ENCODE measurements around the gene EHMT1. TPM values are rescaled to one million over a fixed set of nuclear protein-coding genes. Genes with fewer than 3 reads are reported as not detected.

Gene EHMT1
- total and polyA plus RNA-seq, 2 of the 8 experiments (the other 6 are each of a cell fraction or from before 2014, with no cell fraction given), result 95.7 to 163 TPM

- no peak for DNase-seq (ENCODE audit: low read depth in 1 of 2, low spot score in 2 of 2)
- ChIA-PET POLR2A (ENCODE audit: partially characterized antibody) (interaction anchor here (1.2 kb wide), 1 partner anchor 9 kb away, joined by 3 read pairs; no protein-coding TSS in a partner anchor), CTCF (ENCODE audit: partially characterized antibody) (interaction anchor here (0.6 to 1.4 kb wide), 4 partner anchors 27 to 279 kb away, joined by 3 read pairs; no protein-coding TSS in a partner anchor)
- Histone ChIP-seq H3K14ac (ENCODE audit: insufficient read length) (no peak overlapping the region), H3K18ac (ENCODE audit: extremely low read depth, low read length) (no peak overlapping the region), H2AK5ac (ENCODE audit: low read depth, low read length) (no peak overlapping the region), H3K23ac (ENCODE audit: insufficient read length) (no peak overlapping the region), H4K20me1 (replicated peaks in 1 of 2; ENCODE audit: control insufficient read depth in 1 of 2, insufficient read depth in 2 of 2, low read length in 2 of 2) (peaks cover 0 to 20% of the 10 kb centered on the region in 2 experiments), H2BK5ac (ENCODE audit: low read depth, low read length) (no peak overlapping the region), H3K79me2 (ENCODE audit: control insufficient read depth in 1 of 2, insufficient read depth in 2 of 2, low read length in 2 of 2) (no peaks in the 10 kb centered on the region), H3K23me2 (ENCODE audit: low read depth, low read length) (peaks cover 6% of the 10 kb centered on the region), H3K4ac (replicated peaks; ENCODE audit: insufficient read length, low read depth, low read length) (no peak overlapping the region), H2BK120ac (replicated peaks; ENCODE audit: low read depth, low read length) (no peak overlapping the region), H3K79me1 (ENCODE audit: low read depth, low read length) (peaks cover 7% of the 10 kb centered on the region; the same call in 1 of the 2 replicates), H3K9me3 (ENCODE audit: insufficient read depth in 2 of 2, low read depth in 1 of 2, low read length in 1 of 2) (peaks cover 6 to 68% of the 10 kb centered on the region in 2 experiments; a peak in 3 of 4 replicates), H4K5ac (ENCODE audit: insufficient read length, low read depth, low read length) (no peak overlapping the region), H3K4me2 (ENCODE audit: insufficient read depth in 1 of 2, low read depth in 2 of 2, low read length in 2 of 2) (no peak overlapping the region), H2BK12ac (ENCODE audit: low read depth, low read length) (no peak overlapping the region), H2AFZ (ENCODE audit: low read length) (no peak overlapping the region), H3K9ac (replicated peaks in 1 of 4; ENCODE audit: extremely low read depth in 1 of 4, low read depth in 3 of 4, low read length in 3 of 4) (no peak overlapping the region), H3K27me3 (replicated peaks in 1 of 4; ENCODE audit: control insufficient read depth in 3 of 4, extremely low read depth in 1 of 4, insufficient read depth in 3 of 4, low read length in 3 of 4) (peaks cover 0 to 8% (median 4%) of the 10 kb centered on the region in 4 experiments; a peak in 5 of 7 replicates), H4K91ac (replicated peaks; ENCODE audit: insufficient read length, low read length) (no peak overlapping the region), H2BK20ac (ENCODE audit: low read length) (no peak overlapping the region), H3K56ac (replicated peaks; ENCODE audit: insufficient read length, low read depth, low read length) (no peak overlapping the region), H3K36me3 (ENCODE audit: control insufficient read depth in 2 of 4, insufficient read depth in 4 of 4, low read length in 3 of 4) (no peaks in the 10 kb centered on the region), H4K8ac (ENCODE audit: extremely low read depth, insufficient read depth, low read length) (no peak overlapping the region), H3K27ac (ENCODE audit: low read depth, low read length) (no peak overlapping the region), H3K4me3 (ENCODE audit: extremely low read depth in 1 of 4, insufficient read depth in 2 of 4, low read depth in 3 of 4, low read length in 4 of 4) (no peak overlapping the region), H3K4me1 (replicated peaks in 1 of 4; ENCODE audit: control insufficient read depth in 3 of 4, insufficient read depth in 4 of 4, low read length in 3 of 4) (peaks cover 0 to 6% (median 0%) of the 10 kb centered on the region in 4 experiments; a peak in 1 of 7 replicates), H2BK15ac (ENCODE audit: low read length) (no peak overlapping the region)
- 83% methylated on average over 10 of the region's 10 CpGs; no CpG with 5 or more reads in 1 of the 2 experiments for WGBS, 2 experiments (ENCODE audit: extremely low coverage in 1 of 2, insufficient coverage in 1 of 2, insufficient read length in 1 of 2, insufficient replicate concordance in 2 of 2, low coverage in 1 of 2, low lambda C conversion rate in 2 of 2, missing lambda C conversion rate in 1 of 2)
- FAIRE-seq, result no peak
- TF ChIP-seq ZNF274 (IDR thresholded peaks at IDR 0.05; ENCODE audit: borderline replicate concordance, extremely low read depth, low read length), result no peak
- no peak for TF ChIP-seq SIN3A (conservative IDR thresholded peaks at IDR 0.05 in 1 of 2, IDR thresholded peaks at IDR 0.05 in 1 of 2; ENCODE audit: low read depth in 1 of 2, low read length in 2 of 2)
- TF ChIP-seq NANOG (IDR thresholded peaks at IDR 0.05; ENCODE audit: insufficient read depth, low read depth, low read length, poor library complexity, severe bottlenecking), result no peak
- TF ChIP-seq SP2 (IDR thresholded peaks at IDR 0.05; ENCODE audit: low read length), result no peak
These were observed 257.0 kb downstream of the EHMT1 start for GRCh38 chr9:137875846-137876245.

Measured in H1 (cell line).